CD4-positive, alpha-beta memory T cell (primary cell): Measurements from ENCODE around the gene ARSH. TPM values are rescaled to one million over a fixed set of nuclear protein-coding genes. Genes with fewer than 3 reads are reported as not detected.
"Not testable (repeated sequence)": the region's sequence is repeated elsewhere in the genome, so short reads cannot be mapped to it uniquely, and the experiment has no call there.

Experiments
- CTCF ChIA-PET: fragments of 350-600 bp; sonication (Branson Sonifier 250); formaldehyde crosslinking; loops from one replicate; lab custom pipeline; 2021; ENCODE audit warnings: inconsistent platforms; ENCODE audit not compliant: partially characterized antibody; lab: Charles Lee
- POLR2A ChIA-PET: fragments of 350-600 bp; sonication (Branson Sonifier 250); formaldehyde crosslinking; loops from one replicate; lab custom pipeline; 2021; ENCODE audit not compliant: partially characterized antibody; lab: Charles Lee
- DNase-seq, 5 donors: peaks; one replicate each; pipeline versions ENCODE4 v3.0.0 to v3.0.0-alpha.2; 2020 to 2022; ENCODE audit warnings: mixed read lengths in 1 of 5
- H3K27ac ChIP-seq: one replicate; pipeline ENCODE4 v1.7.0; 2013; ENCODE audit warnings: low read depth, low read length
- H3K27me3 ChIP-seq: 2 replicates; pipeline ENCODE4 v1.7.0; 2013; ENCODE audit warnings: mild to moderate bottlenecking, low read length, moderate library complexity; ENCODE audit not compliant: insufficient read depth
- H3K36me3 ChIP-seq: 2 replicates; pipeline ENCODE4 v1.7.0; 2013; ENCODE audit warnings: mild to moderate bottlenecking, low read length, moderate library complexity; ENCODE audit not compliant: insufficient read depth
- H3K4me1 ChIP-seq: 2 replicates; pipeline ENCODE4 v1.7.0; 2013; ENCODE audit warnings: mild to moderate bottlenecking, low read length, moderate library complexity; ENCODE audit not compliant: insufficient read depth
- H3K4me3 ChIP-seq, 2 donors: one replicate each; pipeline ENCODE4 v1.7.0; 2013; ENCODE audit warnings: low read length in 2 of 2, mild to moderate bottlenecking in 1 of 2
- H3K9me3 ChIP-seq, 2 donors: one replicate each; pipeline ENCODE4 v1.7.0; 2013; ENCODE audit warnings: low read length in 2 of 2, control low read depth in 1 of 2; ENCODE audit not compliant: control insufficient read depth in 1 of 2
- H3K27ac Mint-ChIP-seq, 7 donors: one replicate each; pipeline ENCODE4 v1.8.0; 2020 to 2021; ENCODE audit warnings: mixed read lengths in 7 of 7, mild to moderate bottlenecking in 6 of 7, inconsistent platforms in 3 of 7, moderate library complexity in 3 of 7
- H3K27me3 Mint-ChIP-seq, 2 donors: one replicate each; pipeline ENCODE4 v1.8.0; 2020 to 2021; ENCODE audit warnings: mixed read lengths in 2 of 2
- H3K36me3 Mint-ChIP-seq, 2 donors: one replicate each; pipeline ENCODE4 v1.8.0; 2020 to 2021; ENCODE audit warnings: mixed read lengths in 2 of 2, inconsistent platforms in 1 of 2, mild to moderate bottlenecking in 1 of 2
- H3K4me1 Mint-ChIP-seq, 4 donors: one replicate each; pipeline ENCODE4 v1.8.0; 2020 to 2021; ENCODE audit warnings: mixed read lengths in 4 of 4, mild to moderate bottlenecking in 1 of 4
- H3K4me3 Mint-ChIP-seq, 8 donors: one replicate each; pipeline ENCODE4 v1.8.0; 2020 to 2021; ENCODE audit warnings: mixed read lengths in 8 of 8, mild to moderate bottlenecking in 7 of 8, moderate library complexity in 6 of 8, inconsistent platforms in 3 of 8
- H3K9me3 Mint-ChIP-seq, 8 donors: one replicate each; pipeline ENCODE4 v1.8.0; 2020 to 2021; ENCODE audit warnings: mixed read lengths in 8 of 8, mild to moderate bottlenecking in 5 of 8, inconsistent platforms in 3 of 8, moderate library complexity in 1 of 8
- intact Hi-C: fragments of 100-400 bp; cut with micrococcal nuclease; formaldehyde crosslinking; loops from one replicate; pipeline ENCODE4 v1.15.1; 2023
- polyA plus RNA-seq, 2 donors: library from polyadenylated mRNA; unstranded; fragments of 300-500 nt; fragmentation: Illumina TruSeq; gene quantifications; one replicate each; pipeline ENCODE4 v1.2.3, GENCODE V29; 2021
- total RNA-seq, 2 experiments: library from RNA; stranded (reverse); gene quantifications; one replicate each; pipeline ENCODE4 v1.2.3, GENCODE V29; 2021

Gene ARSH
- total and polyA plus RNA-seq, 4 experiments from 2014 or later = not detected

GRCh38 chrX:3037218-3037617, 30.9 kb downstream of the ARSH start:
- Mint-ChIP-seq H3K27me3 (no peaks in the 10 kb centered on the region), H3K36me3 (no peaks in the 10 kb centered on the region), H3K4me3 (no peak overlapping the region), H3K9me3 (no peaks in the 10 kb centered on the region), H3K27ac (no peak overlapping the region), H3K4me1 (no peaks in the 10 kb centered on the region)
- Histone ChIP-seq H3K9me3 (no peaks in the 10 kb centered on the region), H3K27me3 (no peaks in the 10 kb centered on the region), H3K4me3 (no peak overlapping the region), H3K27ac (no peak overlapping the region), H3K4me1 (no peaks in the 10 kb centered on the region), H3K36me3 (no peaks in the 10 kb centered on the region)
- intact Hi-C loops = loop anchor here (10.0 kb wide), 1 partner anchor 392 kb away; no protein-coding TSS in a partner anchor
- no peak for DNase-seq
- POLR2A ChIA-PET = interaction anchor here (0.5 kb wide), 1 partner anchor 904 kb away, joined by 4 read pairs; no protein-coding TSS in a partner anchor
- CTCF ChIA-PET = no interaction called here

- Mint-ChIP-seq H3K27ac (no peak overlapping the region), H3K36me3 (no peaks in the 10 kb centered on the region), H3K27me3 (peaks cover 0 to 3% of the 10 kb centered on the region in 2 donors), H3K4me1 (peaks cover 0 to 6% (median 4%) of the 10 kb centered on the region in 4 donors), H3K9me3 (no peaks in the 10 kb centered on the region), H3K4me3 (no peak overlapping the region)
- no peak overlapping the region for H3K27ac ChIP-seq
- no peaks in the 10 kb centered on the region for H3K36me3 ChIP-seq
- CTCF ChIA-PET = no interaction called here
- no peaks in the 10 kb centered on the region for H3K9me3 ChIP-seq
- intact Hi-C loops = no loop called here
- H3K4me3 ChIP-seq = no peak overlapping the region
- no peaks in the 10 kb centered on the region for H3K27me3 ChIP-seq
- DNase-seq = no peak
- POLR2A ChIA-PET = no interaction called here
- no peaks in the 10 kb centered on the region for H3K4me1 ChIP-seq
These were observed 37.9 kb downstream of the ARSH start for GRCh38 chrX:3044196-3044595.

GRCh38 chrX:3044671-3045070, 38.3 kb downstream of the ARSH start:
- H3K4me3 ChIP-seq = no peak overlapping the region
- no peak overlapping the region for H3K27ac ChIP-seq
- intact Hi-C loops = no loop called here
- no peaks in the 10 kb centered on the region for H3K36me3 ChIP-seq
- Mint-ChIP-seq H3K36me3 (no peaks in the 10 kb centered on the region), H3K4me3 (no peak overlapping the region), H3K27me3 (peaks cover 0 to 3% of the 10 kb centered on the region in 2 donors), H3K27ac (no peak overlapping the region), H3K4me1 (peaks cover 0 to 6% (median 4%) of the 10 kb centered on the region in 4 donors), H3K9me3 (no peaks in the 10 kb centered on the region)
- POLR2A ChIA-PET = no interaction called here
- CTCF ChIA-PET = no interaction called here
- H3K27me3 ChIP-seq = no peaks in the 10 kb centered on the region
- H3K9me3 ChIP-seq = no peaks in the 10 kb centered on the region
- H3K4me1 ChIP-seq = no peaks in the 10 kb centered on the region
- no peak for DNase-seq

GRCh38 chrX:3046253-3047240, 40.2 kb downstream of the ARSH start:
- peak overlapping the region in 4 of 7 donors; percentile 7 to 75 (median 36) for H3K27ac Mint-ChIP-seq
- Histone ChIP-seq H3K4me3 (no peak overlapping the region), H3K27ac (no peak overlapping the region), H3K9me3 (no peaks in the 10 kb centered on the region), H3K27me3 (no peaks in the 10 kb centered on the region), H3K4me1 (no peaks in the 10 kb centered on the region), H3K36me3 (no peaks in the 10 kb centered on the region)
- H3K4me3 Mint-ChIP-seq = peak overlapping the region in 3 of 8 donors; percentile 57 to 77 (median 71)
- ChIA-PET POLR2A (no interaction called here), CTCF (interaction anchor here (1.5 kb wide), 1 partner anchor 12 kb away, joined by 6 read pairs; no protein-coding TSS in a partner anchor)
- no peaks in the 10 kb centered on the region for H3K36me3 Mint-ChIP-seq
- peaks cover 0 to 6% (median 4%) of the 10 kb centered on the region in 4 donors for H3K4me1 Mint-ChIP-seq
- H3K9me3 Mint-ChIP-seq = no peaks in the 10 kb centered on the region
- intact Hi-C loops = no loop called here
- peaks cover 0 to 3% of the 10 kb centered on the region in 2 donors for H3K27me3 Mint-ChIP-seq
- no peak for DNase-seq

- H3K36me3 ChIP-seq, H3K27me3 ChIP-seq, H3K9me3 Mint-ChIP-seq, H3K27ac ChIP-seq, H3K36me3 Mint-ChIP-seq, intact Hi-C loops, H3K4me3 Mint-ChIP-seq, H3K4me3 ChIP-seq, POLR2A ChIA-PET, CTCF ChIA-PET, H3K27ac Mint-ChIP-seq, H3K27me3 Mint-ChIP-seq, DNase-seq, H3K4me1 ChIP-seq, H3K4me1 Mint-ChIP-seq, H3K9me3 ChIP-seq: not testable (repeated sequence)
These were observed 44.3 kb downstream of the ARSH start for GRCh38 chrX:3050523-3051175.

- H3K27me3 Mint-ChIP-seq = peaks cover 2% of the 10 kb centered on the region in 2 donors
- H3K9me3 Mint-ChIP-seq = no peaks in the 10 kb centered on the region
- POLR2A ChIA-PET = no interaction called here
- Histone ChIP-seq H3K4me3 (no peak overlapping the region), H3K36me3 (no peaks in the 10 kb centered on the region), H3K9me3 (no peaks in the 10 kb centered on the region), H3K27me3 (no peaks in the 10 kb centered on the region), H3K27ac (no peak overlapping the region), H3K4me1 (no peaks in the 10 kb centered on the region)
- no peak overlapping the region for H3K27ac Mint-ChIP-seq
- H3K36me3 Mint-ChIP-seq = no peaks in the 10 kb centered on the region
- CTCF ChIA-PET = no interaction called here
- H3K4me1 Mint-ChIP-seq = no peaks in the 10 kb centered on the region
- no peak for DNase-seq
- intact Hi-C loops = no loop called here
- H3K4me3 Mint-ChIP-seq = no peak overlapping the region
These were observed 46.5 kb downstream of the ARSH start for GRCh38 chrX:3052860-3053259.

GRCh38 chrX:3066555-3066954, 60.2 kb downstream of the ARSH start:
- H3K27me3 Mint-ChIP-seq = peaks cover 0 to 1% of the 10 kb centered on the region in 2 donors
- peak overlapping the region in 1 of 7 donors; percentile 21 for H3K27ac Mint-ChIP-seq
- no peaks in the 10 kb centered on the region for H3K27me3 ChIP-seq
- H3K36me3 Mint-ChIP-seq = no peaks in the 10 kb centered on the region
- no peaks in the 10 kb centered on the region for H3K9me3 ChIP-seq
- ChIA-PET POLR2A (no interaction called here), CTCF (interaction anchor here (0.9 kb wide), 1 partner anchor 18 kb away, joined by 3 read pairs; no protein-coding TSS in a partner anchor)
- intact Hi-C loops = no loop called here
- H3K4me1 ChIP-seq = no peaks in the 10 kb centered on the region
- no peaks in the 10 kb centered on the region for H3K36me3 ChIP-seq
- H3K4me3 ChIP-seq = no peak overlapping the region
- no peak for DNase-seq
- H3K4me3 Mint-ChIP-seq = no peak overlapping the region
- H3K9me3 Mint-ChIP-seq = peaks cover 0 to 7% (median 4%) of the 10 kb centered on the region in 8 donors
- H3K4me1 Mint-ChIP-seq = no peaks in the 10 kb centered on the region
- no peak overlapping the region for H3K27ac ChIP-seq
